Mononuclear cell (primary cell): ENCODE data around the gene POLR2J. TPM values are rescaled to one million over a fixed set of nuclear protein-coding genes. Genes with fewer than 3 reads are reported as not detected.

Source experiments
- H3K27me3 ChIP-seq: 2 replicates; pipeline ENCODE4 v1.6.0; 2011; ENCODE audit warnings: low read length, control low read depth; ENCODE audit not compliant: insufficient read depth
- H3K4me1 ChIP-seq: 2 replicates; pipeline ENCODE4 v1.5.1; 2011; ENCODE audit warnings: mild to moderate bottlenecking, low read length, control low read depth; ENCODE audit not compliant: insufficient read depth
- H3K4me3 ChIP-seq: 2 replicates; pipeline ENCODE4 v1.5.1; 2011; ENCODE audit warnings: mild to moderate bottlenecking, low read length, moderate library complexity
- H3K9me3 ChIP-seq: 2 replicates; pipeline ENCODE4 v1.5.1; 2011; ENCODE audit warnings: low read depth, mild to moderate bottlenecking, control low read depth, low read length
- total RNA-seq: library from RNA; depleted of rRNA; stranded (reverse); fragments of >200 nt; gene quantifications from one replicate; pipeline ENCODE4 v1.2.3, GENCODE V29; 2012

Gene POLR2J
- total RNA-seq, 1 donor: 31.6 TPM

- Histone ChIP-seq H3K27me3 (no peaks in the 10 kb centered on the region), H3K9me3 (no peaks in the 10 kb centered on the region), H3K4me3 (no peak overlapping the region), H3K4me1 (peaks cover 49% of the 10 kb centered on the region)
Measured at GRCh38 chr7:102439963-102440795, 38.5 kb downstream of the POLR2J start.

- H3K27me3 ChIP-seq: no peaks in the 10 kb centered on the region
- no peaks in the 10 kb centered on the region for H3K9me3 ChIP-seq
- H3K4me1 ChIP-seq: peaks cover 55% of the 10 kb centered on the region
- H3K4me3 ChIP-seq: no peak overlapping the region
Measured at GRCh38 chr7:102436118-102436517, 42.6 kb downstream of the POLR2J start.

GRCh38 chr7:102434039-102434486, 44.7 kb downstream of the POLR2J start:
- Histone ChIP-seq H3K9me3 (no peaks in the 10 kb centered on the region), H3K4me3 (peak overlapping the region; percentile 70), H3K27me3 (no peaks in the 10 kb centered on the region)

GRCh38 chr7:102433219-102434038, 45.3 kb downstream of the POLR2J start, which contains the start of gene ORAI2:
TSS of gene ORAI2 (plus strand) at chr7:102433575. CDS start at chr7:102438957, 5,382 bp downstream.
- H3K4me3 ChIP-seq: peak within 1 kb of the TSS; percentile 70
- no peaks in the 10 kb centered on the region for H3K27me3 ChIP-seq
- H3K9me3 ChIP-seq: no peaks in the 10 kb centered on the region
- H3K4me1 ChIP-seq: peaks cover 72% of the 10 kb centered on the region

More at GRCh38 chr7:102434039-102434486, 44.7 kb downstream of the POLR2J start:
- H3K4me1 ChIP-seq: peaks cover 66% of the 10 kb centered on the region

- no peaks in the 10 kb centered on the region for H3K9me3 ChIP-seq
- peaks cover 80% of the 10 kb centered on the region for H3K4me1 ChIP-seq
- H3K27me3 ChIP-seq: no peaks in the 10 kb centered on the region
- H3K4me3 ChIP-seq: peak overlapping the region; percentile 70
Measured at GRCh38 chr7:102432442-102433218, 46.1 kb downstream of the POLR2J start.

- H3K9me3 ChIP-seq: no peaks in the 10 kb centered on the region
- no peaks in the 10 kb centered on the region for H3K27me3 ChIP-seq
- H3K4me1 ChIP-seq: peaks cover 89% of the 10 kb centered on the region
- H3K4me3 ChIP-seq: no peak overlapping the region
Measured at GRCh38 chr7:102431617-102432298, 47.0 kb downstream of the POLR2J start.

GRCh38 chr7:102429141-102429899, 49.4 kb downstream of the POLR2J start:
- H3K9me3 ChIP-seq: no peaks in the 10 kb centered on the region
- H3K4me1 ChIP-seq: peaks cover 92% of the 10 kb centered on the region
- H3K27me3 ChIP-seq: no peaks in the 10 kb centered on the region
- H3K4me3 ChIP-seq: no peak overlapping the region

- no peaks in the 10 kb centered on the region for H3K27me3 ChIP-seq
- H3K4me3 ChIP-seq: no peak overlapping the region
- H3K9me3 ChIP-seq: no peaks in the 10 kb centered on the region
- peaks cover 91% of the 10 kb centered on the region for H3K4me1 ChIP-seq
Measured at GRCh38 chr7:102427019-102427405, 51.7 kb downstream of the POLR2J start.

- no peaks in the 10 kb centered on the region for H3K9me3 ChIP-seq
Measured at GRCh38 chr7:102426268-102427018, 52.3 kb downstream of the POLR2J start.

GRCh38 chr7:102425639-102426267, 53.0 kb downstream of the POLR2J start:
- peak overlapping the region; percentile 1 for H3K4me3 ChIP-seq
- peaks cover 89% of the 10 kb centered on the region for H3K4me1 ChIP-seq
- no peaks in the 10 kb centered on the region for H3K9me3 ChIP-seq
- H3K27me3 ChIP-seq: no peaks in the 10 kb centered on the region

More at GRCh38 chr7:102426268-102427018, 52.3 kb downstream of the POLR2J start:
- Histone ChIP-seq H3K27me3 (no peaks in the 10 kb centered on the region), H3K4me1 (peaks cover 89% of the 10 kb centered on the region), H3K4me3 (peak overlapping the region; percentile 1)

GRCh38 chr7:102424787-102425218, 53.9 kb downstream of the POLR2J start:
- H3K9me3 ChIP-seq: no peaks in the 10 kb centered on the region
- H3K4me1 ChIP-seq: peaks cover 89% of the 10 kb centered on the region
- no peaks in the 10 kb centered on the region for H3K27me3 ChIP-seq
- no peak overlapping the region for H3K4me3 ChIP-seq

GRCh38 chr7:102424129-102424551, 54.6 kb downstream of the POLR2J start:
- Histone ChIP-seq H3K4me3 (no peak overlapping the region), H3K4me1 (peaks cover 89% of the 10 kb centered on the region), H3K27me3 (no peaks in the 10 kb centered on the region), H3K9me3 (no peaks in the 10 kb centered on the region)
